HG02885 (cell line): ENCODE measurements around the gene KCNK3.

Experiments used
- ATAC-seq: cut with Tn5 transposase; IDR thresholded peaks from one replicate; pipeline ENCODE4 v1.9.1; 2021; ENCODE audit warnings: mild to moderate bottlenecking; ENCODE audit not compliant: unreplicated experiment, poor library complexity

The KCNK3 gene

DNA sequence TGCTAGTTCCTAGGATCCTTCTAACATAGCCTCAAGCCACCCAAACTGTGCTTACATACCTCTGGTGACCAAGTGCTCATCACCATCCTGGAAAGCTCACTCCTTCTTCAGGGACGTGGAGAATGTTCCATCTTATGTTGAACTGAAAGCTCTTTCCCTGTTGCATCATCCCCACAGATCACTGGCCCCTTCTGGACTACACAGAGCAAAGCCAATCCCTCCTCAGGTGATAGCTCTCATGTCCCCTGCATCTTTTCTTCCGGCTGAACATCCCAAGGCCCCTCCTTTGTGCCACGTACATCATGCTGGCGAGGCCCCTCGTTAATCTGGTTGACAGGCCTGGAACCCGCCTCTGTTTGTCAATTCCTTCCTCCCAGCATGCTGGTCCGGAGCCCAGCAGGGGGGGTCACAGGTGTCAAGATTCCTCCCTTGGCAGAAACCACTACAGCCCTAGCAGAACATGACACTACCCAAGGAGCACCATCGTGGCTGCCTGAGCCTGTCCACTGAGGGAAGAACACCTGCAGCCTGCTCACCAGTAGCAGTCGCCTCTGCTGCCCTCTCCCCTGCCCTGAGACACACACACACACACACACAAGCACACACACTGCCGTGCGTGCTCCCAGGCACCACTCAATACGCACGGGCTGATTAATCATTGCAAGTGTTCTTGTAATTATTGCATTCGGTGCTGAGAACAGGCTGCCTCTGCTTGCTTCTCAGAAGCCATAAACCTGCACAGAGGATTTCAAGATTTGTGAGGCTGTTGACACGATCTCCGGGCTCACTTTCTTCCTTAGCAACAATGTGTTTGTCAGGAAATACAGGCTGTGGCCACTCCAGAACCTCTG lies 6.3 kb upstream of the KCNK3 start:
- no peak for ATAC-seq

GRCh38 chr2:26687328-26687727 lies 5.2 kb upstream of the KCNK3 start:
- no peak for ATAC-seq

GRCh38 chr2:26687801-26688200 lies 4.7 kb upstream of the KCNK3 start:
- no peak for ATAC-seq

DNA sequence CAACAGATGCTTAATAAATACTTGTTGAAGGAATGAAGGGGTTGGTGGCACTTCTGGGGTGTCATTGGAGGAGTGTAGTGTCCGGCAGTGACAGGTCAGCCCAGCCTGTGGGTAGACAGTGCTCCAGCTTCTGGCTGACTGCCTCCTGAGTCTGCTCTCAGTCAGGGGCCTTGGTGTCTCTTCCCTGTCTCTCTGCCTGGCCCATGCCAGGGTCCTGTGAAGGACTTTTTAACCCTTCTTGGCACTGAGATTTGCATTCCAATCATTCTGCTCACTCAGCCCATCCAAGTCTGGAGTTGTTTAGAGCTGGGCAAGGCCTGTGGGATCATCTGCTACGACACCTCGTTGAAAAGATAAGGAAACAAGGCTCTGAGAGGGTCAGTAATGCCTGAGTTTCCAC lies 1.4 kb upstream of the KCNK3 start:
- no peak for ATAC-seq

DNA sequence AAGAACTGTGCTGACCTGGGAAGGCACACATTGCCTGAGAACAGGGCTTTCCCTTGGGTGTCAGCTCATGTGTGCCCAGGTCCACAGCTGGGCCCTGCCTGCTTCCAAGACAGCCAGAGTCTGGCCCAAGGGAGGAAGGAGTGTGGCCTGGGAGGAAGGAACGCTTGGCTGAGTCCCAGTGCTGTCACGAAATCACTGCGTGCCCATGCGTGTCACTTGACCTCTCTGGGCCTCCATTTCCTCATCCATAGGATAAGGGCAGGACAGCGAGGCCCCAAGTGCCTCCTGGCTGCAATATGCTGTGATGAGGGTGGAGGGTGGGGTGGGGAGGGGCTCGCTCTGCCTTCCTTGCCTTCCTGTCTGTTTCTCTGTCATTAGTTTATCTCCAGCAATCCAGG lies 642 bp upstream of the KCNK3 start:
- ATAC-seq, result no peak

GRCh38 chr2:26692897-26693849 lies 651 bp downstream of the KCNK3 start:
- no peak for ATAC-seq

DNA sequence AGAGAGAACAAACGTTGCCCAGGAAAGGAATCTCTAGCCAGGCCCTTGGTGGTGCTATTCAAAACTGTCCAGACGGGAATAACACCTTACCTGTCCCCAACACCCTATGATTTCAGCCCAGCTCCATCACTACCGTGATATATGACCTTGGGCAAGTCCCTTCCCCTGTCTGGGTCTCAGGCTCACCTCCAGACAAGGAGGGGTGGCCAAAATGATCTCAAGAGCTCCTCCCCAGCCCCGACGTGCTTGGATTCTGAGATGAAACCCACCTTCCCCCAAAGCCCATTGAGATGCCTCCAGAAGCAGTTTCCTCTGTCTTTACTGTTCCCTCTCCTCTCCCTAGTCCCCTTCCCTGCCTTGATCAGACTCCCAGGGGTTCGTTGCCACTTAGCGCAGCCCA lies 1.5 kb downstream of the KCNK3 start:
- no peak for ATAC-seq

GRCh38 chr2:26696351-26696816 lies 3.9 kb downstream of the KCNK3 start:
- no peak for ATAC-seq

DNA sequence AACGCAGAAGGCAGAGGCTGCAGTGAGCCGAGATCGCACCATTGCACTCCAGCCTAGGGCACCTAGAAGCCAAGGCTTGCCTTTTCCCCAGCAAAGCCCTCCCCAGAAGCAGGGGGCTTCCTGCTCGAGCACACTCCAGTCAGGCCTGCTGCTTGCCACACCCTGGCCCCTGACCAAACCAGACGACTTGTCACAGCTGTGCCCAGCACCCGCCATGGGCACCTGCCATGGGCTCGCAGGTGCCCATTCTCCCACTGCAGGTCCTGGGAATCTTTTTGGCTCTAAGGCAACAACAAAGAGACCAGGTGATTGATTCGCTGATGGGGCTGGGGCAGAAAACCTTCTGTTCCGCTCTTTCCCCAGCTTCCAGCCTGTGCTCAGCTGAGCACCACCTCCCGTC lies 4.9 kb downstream of the KCNK3 start:
- no peak for ATAC-seq

GRCh38 chr2:26699295-26699694 lies 6.8 kb downstream of the KCNK3 start:
- ATAC-seq, result no peak

- ATAC-seq, result no peak
Measured at GRCh38 chr2:26700078-26700477, 7.6 kb downstream of the KCNK3 start.

GRCh38 chr2:26701596-26701995 lies 9.1 kb downstream of the KCNK3 start:
- no peak for ATAC-seq

DNA sequence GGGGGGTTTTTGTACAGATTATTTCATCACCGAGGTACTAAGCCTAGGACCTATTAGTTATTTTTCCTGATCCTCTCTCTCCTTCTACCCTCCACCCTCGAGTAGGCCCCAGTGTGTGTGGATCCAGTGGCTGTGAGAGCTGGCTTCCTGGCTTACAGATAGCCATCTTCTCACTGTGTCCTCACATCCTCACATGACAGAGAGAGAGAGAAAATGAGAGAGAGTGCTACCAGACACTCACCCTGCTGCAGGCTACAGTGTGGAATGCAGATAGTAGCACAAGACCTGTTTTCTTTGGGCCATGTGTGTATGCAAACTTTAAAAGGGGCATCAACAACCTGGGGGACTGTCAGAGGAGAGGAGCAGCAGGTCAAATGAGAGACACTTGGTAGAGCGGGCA lies 9.5 kb downstream of the KCNK3 start:
- ATAC-seq, result no peak

DNA sequence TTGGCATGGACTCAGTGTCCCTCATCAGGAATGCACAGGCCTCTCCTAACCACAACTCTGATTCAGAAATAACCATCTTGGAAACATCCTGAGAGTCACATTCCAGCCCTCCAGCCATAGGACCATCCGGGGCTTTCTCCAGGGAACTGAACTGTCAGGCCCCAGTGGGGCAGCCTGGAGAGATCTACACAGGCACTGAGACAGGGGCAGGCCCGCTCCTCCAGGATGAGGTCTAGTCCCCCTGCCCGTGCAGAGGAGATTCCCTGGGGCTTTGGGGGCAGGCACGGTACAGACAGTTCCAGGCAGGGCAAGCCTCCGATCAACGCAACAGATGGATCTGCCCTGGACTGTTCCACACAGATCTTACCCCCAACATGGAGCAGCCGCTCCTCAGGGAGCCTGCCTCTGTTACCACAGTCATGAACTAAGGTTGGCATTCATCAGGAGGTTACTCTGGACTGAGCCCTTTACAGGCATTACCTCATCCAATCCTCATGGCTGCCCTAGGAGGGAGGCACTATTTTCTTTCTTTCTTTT lies 12.0 kb downstream of the KCNK3 start:
- no peak for ATAC-seq

DNA sequence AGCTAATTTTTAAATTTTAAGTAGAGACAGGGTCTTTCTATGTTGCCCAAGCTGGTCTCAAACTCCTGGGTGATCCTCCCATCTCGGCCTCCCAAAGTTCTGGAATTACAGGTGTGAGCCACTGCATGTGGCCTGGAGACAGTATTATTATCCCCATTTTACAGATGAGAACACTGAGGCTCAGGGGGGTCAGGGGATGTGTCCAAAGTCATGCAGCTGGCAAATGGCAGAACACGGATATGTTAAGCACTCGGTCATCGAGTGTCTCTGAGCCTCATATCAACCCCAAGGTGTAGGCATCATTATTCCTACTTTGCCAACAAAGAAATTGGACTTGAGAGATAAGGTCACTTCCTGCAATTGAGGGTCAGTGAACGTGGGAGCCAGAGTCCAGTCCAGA lies 12.6 kb downstream of the KCNK3 start:
- ATAC-seq, result no peak

DNA sequence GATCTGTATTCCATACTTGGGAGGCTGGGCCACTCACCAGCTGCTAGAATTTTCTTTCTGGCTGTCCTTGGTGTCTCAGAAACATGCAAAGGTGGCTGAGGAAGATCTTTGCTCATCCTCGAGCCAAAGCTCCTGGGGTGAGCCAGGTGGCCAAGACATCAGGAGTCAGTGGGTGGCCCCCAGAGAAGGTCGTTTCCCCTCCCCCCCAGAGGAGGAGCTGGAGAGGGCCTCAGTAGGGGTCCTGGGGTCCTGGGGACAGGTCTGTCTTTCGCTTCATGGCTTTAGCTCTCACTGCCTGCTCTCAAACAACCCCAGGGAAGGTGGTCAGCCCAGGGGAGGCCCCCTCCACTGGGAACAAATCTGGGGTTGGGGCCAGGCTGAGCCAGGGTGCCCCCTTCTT lies 13.6 kb downstream of the KCNK3 start:
- ATAC-seq, result no peak

DNA sequence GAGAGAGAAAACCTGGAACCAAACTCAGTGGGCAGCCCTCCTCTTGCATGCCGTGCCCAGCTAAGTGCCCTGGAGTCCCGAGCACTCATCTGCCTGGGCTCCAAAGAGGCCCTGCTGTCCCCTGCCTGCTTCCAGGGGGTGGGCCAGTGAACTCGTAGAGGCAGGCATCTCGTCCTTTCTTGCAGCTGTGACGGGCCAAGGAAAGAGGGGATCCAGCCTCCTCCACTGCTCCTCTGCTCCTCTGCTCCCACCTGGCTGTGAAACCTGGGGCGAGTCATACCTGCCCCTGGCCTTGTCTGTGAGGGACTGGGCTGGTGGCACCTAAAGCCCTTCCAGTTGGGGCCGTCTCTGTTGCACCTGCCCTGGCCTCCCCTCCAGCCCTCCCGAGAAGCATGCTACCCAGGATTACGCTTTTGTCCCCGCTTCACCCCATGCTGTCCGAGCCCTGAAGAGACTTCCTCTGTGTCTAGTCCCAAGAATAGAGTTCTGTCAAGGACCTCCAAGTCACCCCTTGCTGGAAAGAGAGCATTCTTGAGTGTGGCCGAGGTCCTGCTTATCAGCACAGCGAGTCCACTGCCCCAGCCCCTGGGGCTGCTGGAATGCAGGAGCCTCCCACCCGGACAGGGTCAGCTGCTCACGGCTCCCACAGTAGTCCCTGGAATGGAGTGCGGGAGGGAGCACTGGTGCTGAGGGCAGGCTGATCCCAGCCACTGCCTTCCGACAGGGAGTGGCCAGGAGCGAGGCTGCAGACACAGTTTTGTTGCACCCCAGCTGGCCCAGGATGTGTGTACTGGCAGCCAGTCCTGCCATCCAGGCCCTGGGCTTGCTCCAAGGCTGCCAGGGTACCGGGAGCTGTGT lies 14.3 kb downstream of the KCNK3 start:
- no peak for ATAC-seq

DNA sequence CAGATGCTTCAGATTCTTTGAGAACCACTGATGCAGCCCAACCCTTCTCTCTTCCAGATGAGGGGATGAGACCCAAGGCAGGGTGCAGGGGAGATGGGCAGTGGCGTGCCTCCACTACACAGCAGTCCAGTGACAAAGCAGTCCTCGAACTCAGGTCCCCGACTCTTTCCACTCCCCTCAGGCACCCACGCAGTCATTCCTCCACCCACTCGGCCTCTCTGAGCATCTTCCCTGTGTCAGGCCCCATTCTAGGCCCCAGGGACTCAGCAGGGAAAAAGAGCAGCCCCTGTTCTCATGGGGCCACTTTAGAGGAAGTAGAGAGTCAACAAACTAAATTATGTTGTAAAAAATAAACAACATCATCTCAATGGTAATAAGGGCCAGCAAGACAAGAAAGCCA lies 15.2 kb downstream of the KCNK3 start:
- ATAC-seq, result no peak

DNA sequence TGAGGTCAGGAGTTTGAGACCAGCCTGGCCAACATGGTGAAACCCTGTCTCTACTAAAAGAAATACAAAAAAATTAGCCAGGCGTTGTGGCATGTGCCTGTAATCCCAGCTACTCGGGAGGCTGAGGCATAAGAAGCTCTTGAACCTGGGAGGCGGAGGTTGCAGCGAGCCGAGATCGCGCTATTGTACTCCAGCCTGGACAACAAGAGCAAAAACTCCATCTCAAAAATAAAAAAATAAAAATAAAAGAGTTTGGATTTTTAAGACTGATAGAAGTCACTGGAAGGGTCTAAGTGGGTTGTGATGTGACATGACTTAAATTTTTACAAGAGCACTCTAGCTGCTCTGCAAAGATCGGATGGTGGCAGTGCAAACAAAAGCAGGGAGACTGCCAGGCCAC lies 15.9 kb downstream of the KCNK3 start:
- no peak for ATAC-seq
